GM18520 (cell line): ENCODE data around the gene SS18L1.

Experiments
- ATAC-seq: cut with Tn5 transposase; IDR thresholded peaks from one replicate; pipeline ENCODE4 v1.9.1; 2021; ENCODE audit not compliant: unreplicated experiment

The SS18L1 gene

DNA sequence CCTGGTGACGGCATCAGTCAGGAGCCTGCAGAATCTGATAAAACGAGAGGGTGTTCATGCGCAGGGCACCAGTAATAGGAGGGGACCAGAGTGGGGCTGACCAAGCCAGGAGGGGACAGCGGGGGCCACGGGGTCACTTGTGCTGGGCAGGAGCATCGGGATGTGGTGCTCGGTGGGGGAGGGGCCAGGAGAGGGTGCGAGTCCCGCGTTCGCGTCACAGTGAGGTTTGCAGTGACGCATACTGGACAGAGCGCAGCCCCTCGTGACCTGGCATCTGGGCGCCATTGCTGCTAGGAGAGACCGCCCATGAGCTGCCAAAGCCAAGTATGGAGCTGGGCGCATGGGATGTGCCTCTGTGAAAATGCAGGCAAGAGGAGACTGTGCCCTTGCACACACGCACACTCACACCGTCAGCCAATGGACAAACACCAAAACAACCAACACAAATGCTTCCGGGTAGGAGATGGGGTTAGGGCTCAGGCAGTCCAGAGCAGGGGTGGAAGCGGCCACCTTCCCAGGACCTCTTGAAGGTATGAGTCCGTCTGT lies 25.4 kb downstream of the SS18L1 start:
- no peak for ATAC-seq

DNA sequence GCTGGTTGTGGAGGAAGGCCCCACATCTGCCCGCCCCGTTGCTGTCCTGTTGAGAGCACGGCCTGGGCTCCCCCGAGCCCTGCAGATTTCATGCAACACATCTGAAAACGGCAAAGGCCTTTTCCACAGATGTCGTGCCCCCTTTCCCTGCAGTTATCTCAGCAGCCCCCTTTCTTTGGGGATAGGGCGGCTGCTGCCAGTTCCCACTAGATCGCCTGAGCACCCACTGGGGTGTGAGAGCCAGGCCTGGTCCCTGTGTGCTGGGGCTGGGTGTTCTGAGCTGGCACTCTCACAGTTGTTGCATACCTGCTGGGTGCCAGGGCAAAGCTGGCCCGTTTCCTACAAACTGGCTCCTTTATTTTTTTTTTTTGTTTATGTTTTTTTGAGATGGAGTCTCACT lies 27.0 kb downstream of the SS18L1 start:
- no peak for ATAC-seq

DNA sequence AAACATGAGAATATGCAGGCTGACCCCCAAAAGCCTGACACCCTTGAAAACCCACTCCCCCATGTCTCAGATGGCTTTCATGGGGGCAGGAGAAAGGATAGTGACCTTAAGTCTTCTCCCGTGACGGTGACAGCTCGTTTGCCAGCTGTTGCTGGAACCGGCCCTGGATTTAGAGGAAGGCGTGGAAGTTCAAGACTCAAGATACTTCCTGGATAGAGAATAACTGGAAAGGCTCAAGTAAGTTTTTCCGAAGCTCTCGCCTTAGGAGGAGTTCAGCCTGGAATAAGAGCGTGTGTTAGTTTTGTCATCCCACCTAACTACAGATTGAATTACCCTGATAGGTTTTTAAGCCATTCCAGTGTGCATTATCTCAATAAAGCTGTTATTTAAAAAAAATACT lies 27.7 kb downstream of the SS18L1 start:
- no peak for ATAC-seq

DNA sequence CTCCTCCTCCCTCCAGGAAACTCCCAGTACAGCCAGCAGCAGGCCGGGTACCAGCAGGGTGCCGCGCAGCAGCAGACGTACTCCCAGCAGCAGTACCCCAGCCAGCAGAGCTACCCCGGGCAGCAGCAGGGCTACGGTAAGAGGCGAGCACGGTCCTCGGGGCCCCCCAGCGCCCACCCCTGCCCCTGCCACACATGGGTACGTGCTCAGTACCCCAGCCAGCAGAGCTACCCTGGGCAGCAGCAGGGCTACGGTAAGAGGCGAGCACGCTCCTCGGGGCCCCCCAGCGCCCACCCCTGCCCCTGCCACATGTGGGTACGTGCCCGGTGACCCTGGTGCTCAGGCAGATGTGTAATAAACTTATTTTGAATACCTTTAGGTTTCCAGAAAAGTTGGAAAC lies 29.1 kb downstream of the SS18L1 start:
- ATAC-seq: no peak

DNA sequence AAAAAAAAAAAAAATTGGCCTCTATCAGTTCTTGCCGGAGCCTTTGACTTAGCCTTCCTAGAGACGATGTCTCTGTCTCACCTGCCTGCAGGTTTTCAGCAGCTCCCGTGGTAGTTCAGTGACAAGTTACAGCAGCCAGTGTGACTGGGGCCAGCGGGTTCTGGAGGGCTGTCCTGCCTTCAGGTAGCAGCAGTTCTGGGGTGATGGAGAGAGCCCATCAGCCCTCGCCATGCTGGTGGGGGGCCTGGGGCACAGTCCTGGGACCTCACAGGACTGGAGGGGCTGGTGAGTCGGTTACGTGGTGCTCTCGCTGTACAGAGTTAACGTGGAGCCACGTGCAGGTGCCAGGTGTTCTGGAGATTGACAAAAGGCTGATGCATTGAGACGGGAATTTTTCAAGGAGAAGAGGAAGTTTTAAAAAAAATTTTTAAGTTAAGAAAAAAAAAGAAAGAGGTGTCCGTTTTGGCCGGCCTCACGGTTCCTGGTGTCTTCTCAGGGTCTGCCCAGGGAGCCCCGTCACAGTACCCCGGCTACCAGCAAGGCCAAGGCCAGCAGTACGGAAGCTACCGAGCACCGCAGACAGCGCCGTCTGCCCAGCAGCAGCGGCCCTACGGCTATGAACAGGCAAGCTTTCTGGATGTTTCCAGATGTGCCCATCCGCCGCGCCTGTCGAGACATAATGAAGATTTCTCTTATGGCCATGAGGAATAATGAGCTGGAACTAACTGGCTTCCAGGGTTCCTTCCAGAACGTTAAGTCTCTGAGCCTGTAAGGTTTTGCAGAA lies 30.6 kb downstream of the SS18L1 start:
- no peak for ATAC-seq

DNA sequence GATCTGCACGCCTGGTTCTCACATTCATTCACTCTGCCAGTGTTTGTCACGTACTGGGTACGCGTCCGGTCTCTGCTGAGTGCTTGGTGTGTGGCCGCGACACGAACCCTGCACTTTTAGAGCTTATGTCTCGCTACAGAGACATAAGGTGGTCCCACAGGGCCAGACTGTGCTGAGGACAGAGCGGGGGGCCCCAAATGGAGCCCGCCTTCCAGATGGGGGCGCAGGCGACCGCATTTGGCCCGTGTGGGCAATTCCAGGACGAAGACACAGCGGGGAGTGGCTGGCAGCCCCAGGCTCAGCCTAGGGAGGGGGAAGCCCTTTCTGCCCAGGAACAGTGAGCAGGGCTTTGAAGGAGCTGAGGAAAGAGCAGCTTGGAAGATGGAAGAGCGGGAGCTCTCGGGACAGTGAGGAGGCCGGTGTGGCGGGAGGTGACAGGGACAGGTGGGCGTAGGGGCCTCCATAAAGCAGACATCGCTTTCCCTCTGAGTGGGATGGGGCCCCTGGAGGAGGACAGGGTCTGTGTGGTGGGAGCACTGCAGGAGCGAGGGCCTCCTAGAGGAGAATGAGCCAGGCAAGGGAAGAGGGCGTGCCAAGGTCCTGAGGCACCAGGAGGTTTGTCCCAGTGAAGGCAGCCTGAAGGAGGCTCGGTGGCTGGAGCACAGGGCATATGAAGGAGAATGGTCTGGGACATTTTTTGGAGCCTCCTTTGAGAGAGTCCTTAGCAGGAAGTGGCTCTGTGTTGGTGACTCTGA lies 31.5 kb downstream of the SS18L1 start:
- no peak for ATAC-seq

DNA sequence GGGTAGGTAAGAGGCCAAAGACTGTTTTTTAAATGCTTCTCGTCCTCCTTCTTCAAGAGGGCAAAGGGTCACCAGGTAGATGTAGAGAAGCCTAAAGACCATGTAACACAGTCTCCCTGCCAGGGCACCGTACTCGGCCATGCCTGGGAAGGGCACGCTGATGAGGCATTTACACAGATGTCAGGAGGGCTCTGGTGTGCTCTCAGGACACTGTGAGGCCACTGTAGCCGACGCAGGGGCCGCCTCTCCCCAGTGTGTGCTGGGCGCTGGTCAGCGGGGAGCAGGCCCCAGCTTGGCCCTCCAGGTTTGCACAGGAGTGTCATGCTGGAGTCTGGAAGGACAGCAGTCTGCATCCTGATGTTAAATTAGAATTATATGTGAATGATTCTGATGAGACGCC lies 32.1 kb downstream of the SS18L1 start:
- ATAC-seq: no peak

DNA sequence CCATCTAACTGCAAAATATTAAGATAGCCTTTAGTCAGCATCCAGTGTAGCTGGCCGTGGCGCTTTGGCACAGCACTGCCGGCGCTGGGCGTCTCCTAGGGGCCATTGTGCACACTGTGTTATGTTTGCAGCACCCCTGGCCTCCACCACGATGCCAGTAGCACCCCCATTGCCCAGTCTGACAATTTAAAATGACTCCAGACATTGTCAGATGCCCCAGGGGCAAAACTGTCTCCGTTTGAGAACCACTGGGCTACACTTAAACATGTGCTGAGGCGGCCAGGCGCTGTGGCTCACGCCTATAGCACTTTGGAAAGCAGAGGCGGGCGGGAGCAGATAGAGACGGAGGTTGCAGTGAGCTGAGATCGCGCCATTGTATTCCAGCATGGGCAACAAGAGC lies 33.3 kb downstream of the SS18L1 start:
- no peak for ATAC-seq

DNA sequence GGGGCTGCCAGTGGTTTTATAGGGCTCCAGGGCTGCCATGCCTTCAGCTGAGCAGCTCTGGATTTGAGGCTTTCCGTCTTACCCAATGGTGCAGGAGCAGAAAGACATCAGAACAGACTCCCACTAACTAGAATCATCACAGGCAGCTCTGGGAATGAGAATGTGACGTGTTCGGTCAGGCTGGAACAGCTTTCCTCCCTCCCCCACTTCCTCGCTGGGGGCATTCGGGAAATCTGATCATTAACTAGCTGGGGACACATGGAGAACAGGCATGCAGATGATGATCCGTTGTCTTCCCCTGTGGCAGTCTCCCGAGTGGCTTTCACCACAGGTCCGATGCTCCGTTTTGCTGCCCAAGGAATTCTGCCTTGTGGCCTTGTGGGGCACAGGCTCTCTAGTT lies 33.7 kb downstream of the SS18L1 start:
- ATAC-seq: no peak

DNA sequence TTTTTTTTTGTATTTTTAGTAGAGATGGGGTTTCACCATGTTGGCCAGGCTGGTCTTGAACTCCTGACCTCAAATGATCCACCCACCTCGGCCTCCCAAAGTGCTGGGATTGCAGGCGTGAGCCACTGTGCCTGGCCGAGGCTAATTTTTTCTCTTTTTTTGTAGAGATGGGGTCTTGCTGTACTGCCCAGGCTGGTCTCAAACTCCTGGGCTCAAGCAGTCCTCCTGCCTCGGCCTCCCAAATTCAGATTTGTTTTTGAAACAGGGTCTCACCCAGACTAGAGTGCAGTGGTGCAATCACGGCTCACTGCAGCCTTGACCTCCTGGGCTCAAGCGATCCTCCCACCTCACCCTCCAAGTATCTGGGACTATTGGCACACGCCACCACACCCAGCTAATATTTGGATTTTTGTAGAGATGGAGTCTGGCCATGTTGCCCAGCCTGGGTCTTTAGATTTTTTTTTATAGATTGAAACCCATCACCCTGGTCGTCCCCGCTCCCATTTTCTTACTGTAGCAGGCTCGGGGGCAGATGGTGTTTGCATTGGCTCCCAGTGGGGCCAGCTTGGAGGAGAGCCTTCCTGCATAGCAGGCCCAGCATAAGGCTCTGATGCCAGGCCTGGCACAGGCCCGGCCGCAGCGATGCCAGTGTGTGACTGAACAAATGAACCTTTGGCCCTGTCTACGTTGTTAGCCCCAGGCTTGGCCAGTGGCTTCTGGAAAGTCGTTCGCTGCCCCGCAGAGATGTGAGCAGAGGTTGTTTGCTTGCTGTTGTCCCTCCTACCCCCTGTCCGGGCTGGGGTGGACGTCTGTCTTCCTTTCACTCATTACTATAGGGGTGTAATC lies 35.0 kb downstream of the SS18L1 start:
- no peak for ATAC-seq

DNA sequence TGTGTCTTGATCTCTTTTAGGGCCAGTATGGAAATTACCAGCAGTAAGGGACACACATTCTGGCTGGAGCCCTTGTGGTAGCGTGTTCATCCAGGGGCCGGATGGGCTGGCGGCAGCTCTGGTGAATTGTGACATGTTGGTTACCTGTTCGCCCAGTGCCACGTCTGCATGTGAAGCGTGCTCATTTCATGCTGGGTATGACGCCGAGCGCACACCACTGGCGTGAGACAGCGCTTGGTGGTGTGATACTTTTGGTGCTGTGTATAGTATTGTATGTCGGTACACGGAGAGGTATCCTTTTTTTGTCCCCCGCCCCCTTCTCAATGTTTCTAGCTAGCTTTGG lies 35.6 kb downstream of the SS18L1 start:
- ATAC-seq: no peak

DNA sequence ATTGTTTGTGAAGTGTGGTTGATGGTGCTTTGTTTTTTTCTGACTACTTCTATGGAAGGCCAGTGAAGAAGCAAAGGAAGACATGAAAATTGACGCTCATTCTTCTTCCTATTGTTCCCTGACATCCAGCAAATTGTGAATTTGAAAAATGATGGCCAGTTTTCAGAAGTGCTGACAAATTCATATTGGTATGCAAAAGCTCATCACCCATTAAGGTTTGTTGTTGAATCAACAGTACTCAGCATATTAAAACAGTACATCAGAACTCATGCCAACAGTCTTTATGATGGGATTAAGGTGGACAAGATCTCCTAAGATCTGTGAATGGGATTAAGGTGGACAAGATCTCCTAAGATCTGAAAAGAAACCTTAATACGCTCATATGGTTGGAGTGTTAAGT lies 38.2 kb downstream of the SS18L1 start:
- no peak for ATAC-seq

DNA sequence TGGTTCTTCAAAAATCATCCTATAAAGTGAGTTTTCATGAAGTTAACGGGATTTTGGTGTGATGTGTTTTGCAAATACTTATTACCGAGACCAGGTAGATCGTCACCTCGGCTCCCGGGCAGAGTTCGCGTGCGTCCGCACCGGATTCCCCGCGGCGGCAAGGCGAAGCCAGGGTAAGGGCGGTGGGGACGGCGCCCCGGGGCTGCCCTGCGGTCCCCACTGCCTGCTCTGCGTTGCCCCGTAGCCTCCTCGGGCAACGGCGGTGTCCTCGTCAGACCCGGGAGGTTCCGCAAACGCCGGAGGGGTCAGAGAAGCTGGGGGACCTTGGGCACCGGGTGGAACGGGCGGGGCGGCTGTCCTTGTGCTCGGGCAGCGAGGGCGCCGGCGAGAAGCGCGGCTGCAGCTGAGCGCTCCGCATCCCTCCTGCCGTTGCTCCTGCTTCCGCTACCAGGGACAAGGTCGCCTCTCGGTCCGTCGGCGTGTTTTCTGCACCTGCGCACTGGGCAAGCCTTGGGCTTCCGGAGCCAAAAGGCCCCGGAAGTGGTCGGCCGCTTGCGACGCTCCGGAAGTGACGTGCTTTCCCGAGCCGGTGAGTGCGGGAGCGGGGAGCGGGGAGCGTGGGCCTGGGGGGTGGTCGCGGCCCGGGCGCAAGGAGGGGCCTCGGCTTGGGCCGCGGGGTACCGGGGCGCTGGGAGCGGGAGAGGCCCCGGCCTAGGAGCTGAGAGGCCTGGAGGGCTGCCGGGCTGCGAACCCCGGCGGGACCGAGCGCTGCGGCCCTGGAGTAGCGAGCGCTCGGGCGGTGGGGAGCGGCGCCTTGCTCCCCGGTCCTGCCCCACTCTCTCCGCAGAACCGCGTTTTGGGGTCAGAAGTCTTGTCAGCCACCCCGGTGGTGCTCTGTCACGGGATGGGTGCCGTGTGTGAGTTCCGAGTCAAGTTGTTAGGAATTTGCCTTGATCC lies 39.2 kb downstream of the SS18L1 start, which contains the start of gene MTG2:
Gene MTG2, plus strand, starts transcription at position 560 of the 957 bp plus-strand sequence. CDS start 10,393 bp downstream, outside the sequence.
- peak; percentile 80 for ATAC-seq

DNA sequence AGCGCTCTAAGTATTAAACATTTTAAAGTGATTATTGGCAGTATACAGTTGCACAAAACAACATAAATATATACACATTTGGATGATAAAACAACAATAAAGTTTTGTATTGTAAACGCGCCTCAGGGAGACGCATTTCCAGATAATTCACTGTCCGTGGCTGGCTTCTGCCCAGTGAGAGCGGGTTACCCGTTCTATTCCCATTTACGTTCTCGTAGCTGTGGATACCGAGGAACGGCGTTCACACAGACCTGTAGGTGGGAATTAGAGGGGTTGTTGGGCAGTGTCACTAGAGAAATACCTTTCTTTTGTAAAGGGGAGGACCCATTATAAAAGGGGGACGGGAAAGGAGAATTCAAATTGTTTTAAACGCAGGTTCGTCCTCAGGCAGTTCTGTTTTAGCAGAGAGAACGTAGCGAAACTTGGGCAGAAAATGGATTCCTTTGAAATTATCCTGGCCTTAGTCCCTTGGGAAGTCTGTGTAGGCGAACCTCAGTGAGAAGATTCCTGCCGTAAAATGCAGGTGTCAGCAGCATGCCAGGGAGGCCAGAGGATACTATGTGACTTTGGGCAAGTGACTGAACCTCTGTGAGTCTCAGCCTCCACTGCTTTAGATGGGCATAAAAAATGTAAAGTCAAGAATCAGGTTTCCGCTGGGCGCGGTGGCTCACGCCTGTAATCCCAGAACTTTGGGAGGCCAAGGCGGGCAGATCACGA lies 40.0 kb downstream of the SS18L1 start:
- ATAC-seq: no peak

DNA sequence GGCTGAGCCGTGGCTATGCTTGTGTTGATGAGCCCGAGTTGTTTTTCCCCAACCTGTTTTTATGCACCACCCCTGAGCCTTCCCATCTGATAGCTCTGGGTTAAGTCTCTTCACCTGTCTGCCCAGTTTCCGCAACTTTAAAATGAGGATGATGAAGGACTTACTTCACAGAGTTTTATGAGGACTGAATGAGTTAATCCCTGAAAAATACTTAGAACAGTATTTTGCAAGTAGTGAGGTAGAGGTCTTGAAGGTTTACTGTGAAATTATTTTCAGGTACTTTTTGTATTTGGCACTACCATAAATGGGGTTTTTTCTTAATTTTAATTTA lies 42.5 kb downstream of the SS18L1 start:
- ATAC-seq: no peak

DNA sequence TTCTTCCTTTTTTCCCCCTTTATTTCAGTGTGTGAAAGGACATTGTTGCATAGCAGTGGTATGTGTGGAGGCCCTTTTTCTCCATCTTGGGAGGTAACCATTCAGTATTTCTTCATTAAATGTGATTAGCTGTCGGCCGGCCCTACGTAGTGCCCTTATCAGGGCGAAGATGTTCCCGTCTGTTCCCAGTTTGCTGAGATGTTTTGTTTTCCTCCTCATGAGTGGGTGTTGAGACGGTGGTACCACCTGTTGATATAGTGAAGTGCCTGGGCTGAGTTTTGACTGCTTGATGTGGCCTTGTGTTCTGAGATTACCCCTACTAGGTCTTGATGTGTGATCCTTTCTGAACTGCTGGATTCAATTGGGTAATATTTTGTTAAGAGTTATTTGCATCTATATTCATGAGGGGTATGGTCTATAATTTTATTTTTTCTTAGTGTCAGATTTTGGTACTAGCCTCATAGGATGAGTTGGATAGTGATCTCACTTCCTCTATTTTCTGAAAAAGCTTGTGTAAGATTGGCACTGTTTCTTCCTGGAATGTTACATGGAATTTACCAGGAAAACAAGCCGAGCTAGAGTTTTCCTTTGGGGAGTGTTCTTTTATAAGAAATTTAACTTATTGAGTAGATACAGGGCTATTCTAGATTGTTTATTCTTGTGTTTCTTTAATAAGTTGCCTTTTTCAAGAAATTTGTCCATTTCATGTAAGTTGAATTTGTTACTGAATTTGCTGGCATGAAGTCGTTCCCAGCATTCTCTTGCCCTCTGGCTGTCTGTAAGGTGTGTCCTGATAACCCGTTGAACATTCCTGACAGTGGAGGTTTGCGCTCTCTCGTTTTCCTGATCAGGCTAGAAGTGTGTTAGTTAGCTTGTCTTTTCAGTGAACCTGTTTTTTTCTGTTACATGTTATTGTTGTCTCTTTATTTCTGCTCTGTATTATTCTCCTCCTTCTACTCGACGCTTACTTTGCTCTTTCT lies 43.6 kb downstream of the SS18L1 start:
- ATAC-seq: no peak

DNA sequence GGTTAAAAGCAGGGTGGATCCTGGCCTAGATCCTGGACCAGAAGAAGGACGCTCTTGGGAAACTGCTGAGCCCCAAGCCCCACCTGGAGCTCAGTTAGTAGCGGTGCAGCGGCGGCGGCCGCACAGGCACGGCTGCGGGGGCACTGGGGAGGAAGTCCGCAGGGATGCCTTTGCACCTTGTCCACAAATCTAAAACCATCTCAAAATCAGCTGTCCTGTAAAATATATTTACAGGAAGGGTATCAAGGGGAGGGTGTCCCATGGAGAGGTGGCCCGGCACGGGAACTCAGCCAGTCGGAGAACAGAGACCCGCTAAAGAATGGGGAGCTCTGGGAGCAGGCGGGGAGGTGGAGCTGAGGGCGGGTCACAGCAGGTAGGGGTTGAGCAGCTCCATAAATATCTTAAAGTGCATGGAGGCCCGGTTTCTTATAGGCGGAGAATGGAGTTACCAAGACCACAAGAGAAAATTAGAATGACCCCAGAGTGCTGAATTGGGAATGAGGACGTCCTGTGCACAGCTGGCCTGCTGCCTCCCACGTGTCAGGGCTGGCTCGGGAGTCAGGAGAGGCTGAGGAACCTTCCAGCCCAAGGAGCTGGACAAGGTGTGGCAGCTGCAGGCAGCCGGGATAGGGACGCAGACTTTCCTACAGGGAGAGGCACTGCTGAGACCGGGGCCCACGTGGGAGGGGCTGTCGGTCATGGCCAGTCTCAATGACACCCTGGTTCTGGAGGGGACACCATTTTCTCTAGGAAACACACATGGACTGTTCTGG lies 47.3 kb downstream of the SS18L1 start:
- ATAC-seq: no peak
